IMR-90 (cell line): ENCODE measurements around the gene SLC17A9. TPM values are rescaled to one million over a fixed set of nuclear protein-coding genes. Genes with fewer than 3 reads are reported as not detected.

Experiments
- ATAC-seq: fragments of 200-7000 bp; cut with Tn5 transposase; 2 replicates; pipeline ENCODE4 v1.9.1; 2020; ENCODE audit warnings: low read depth, mild to moderate bottlenecking, moderate library complexity
- BruUV-seq: library from RNA; stranded (reverse); fragments of 400-500 nt; replicated peaks from 2 replicates; lab custom pipeline; 2021; lab: Mats Ljungman, UMichigan
- CTCF ChIA-PET: fragments of 300-600 bp; formaldehyde crosslinking; extraction: SDS; loops from one replicate; lab custom pipeline; 2021; ENCODE audit warnings: antibody characterized with exemption; lab: Yijun Ruan, JAX
- POLR2A ChIA-PET: fragments of 300-600 bp; sonication (Branson Sonifier 250); formaldehyde crosslinking; loops from one replicate; lab custom pipeline; 2022; ENCODE audit warnings: antibody characterized with exemption; ENCODE audit not compliant: unreplicated experiment; lab: Charles Lee
- DNase-seq: peaks from one replicate; pipeline ENCODE4 v3.0.0; 2013
- H2AFZ ChIP-seq: replicated peaks from 2 replicates; pipeline ENCODE3; 2013; ENCODE audit warnings: low read length, mild to moderate bottlenecking; ENCODE audit not compliant: poor library complexity
- H2AK5ac ChIP-seq: 2 replicates; pipeline ENCODE4 v1.6.1; 2013; ENCODE audit warnings: low read depth, low read length, inconsistent platforms
- H2AK9ac ChIP-seq: replicated peaks from 2 replicates; pipeline ENCODE3; 2013; ENCODE audit warnings: mild to moderate bottlenecking, low read depth, low read length, moderate library complexity; ENCODE audit not compliant: poor library complexity
- H2BK120ac ChIP-seq: 2 replicates; pipeline ENCODE4 v1.6.1; 2013; ENCODE audit warnings: low read depth, low read length, inconsistent platforms
- H2BK15ac ChIP-seq: 3 replicates; pipeline ENCODE4 v1.6.1; 2013; ENCODE audit warnings: low read depth, low read length, inconsistent platforms
- H2BK20ac ChIP-seq: 2 replicates; pipeline ENCODE4 v1.6.1; 2013; ENCODE audit warnings: low read depth, mild to moderate bottlenecking, inconsistent platforms, low read length, moderate library complexity
- H2BK5ac ChIP-seq: 2 replicates; pipeline ENCODE4 v1.6.1; 2013; ENCODE audit warnings: mild to moderate bottlenecking, low read depth, low read length, inconsistent platforms; ENCODE audit not compliant: poor library complexity, severe bottlenecking
- H3K14ac ChIP-seq: replicated peaks from 2 replicates; pipeline ENCODE4 v1.6.1; 2013; ENCODE audit warnings: low read depth, low read length, inconsistent platforms
- H3K18ac ChIP-seq: 2 replicates; pipeline ENCODE4 v1.6.1; 2013; ENCODE audit warnings: low read depth, low read length, control low read depth
- H3K23ac ChIP-seq: 2 replicates; pipeline ENCODE4 v1.6.1; 2013; ENCODE audit warnings: low read depth, low read length, inconsistent platforms
- H3K27ac ChIP-seq: 2 replicates; pipeline ENCODE4 v1.5.1; 2013; ENCODE audit warnings: mild to moderate bottlenecking, control low read depth, low read length; ENCODE audit not compliant: insufficient read depth
- H3K27me3 ChIP-seq: 2 replicates; pipeline ENCODE4 v1.6.1; 2013; ENCODE audit warnings: low read length; ENCODE audit not compliant: control insufficient read depth, insufficient read depth
- H3K36me3 ChIP-seq: 2 replicates; pipeline ENCODE4 v1.6.1; 2013; ENCODE audit warnings: low read length, mixed read lengths; ENCODE audit not compliant: control insufficient read depth, insufficient read depth
- H3K4ac ChIP-seq: 2 replicates; pipeline ENCODE4 v1.6.1; 2013; ENCODE audit warnings: low read depth, low read length, inconsistent platforms
- H3K4me1 ChIP-seq: 2 replicates; pipeline ENCODE4 v1.6.1; 2013; ENCODE audit warnings: low read length, mixed read lengths; ENCODE audit not compliant: control insufficient read depth, insufficient read depth
- H3K4me2 ChIP-seq: 2 replicates; pipeline ENCODE4 v1.6.1; 2013; ENCODE audit warnings: low read depth, mild to moderate bottlenecking, control low read depth, low read length, moderate library complexity
- H3K4me3 ChIP-seq: 2 replicates; pipeline ENCODE4 v1.5.1; 2013; ENCODE audit warnings: low read depth, mild to moderate bottlenecking, control low read depth, low read length, moderate library complexity; ENCODE audit not compliant: insufficient read depth
- H3K56ac ChIP-seq: 2 replicates; pipeline ENCODE4 v1.6.1; 2013; ENCODE audit warnings: low read length, inconsistent platforms; ENCODE audit not compliant: insufficient read depth; ENCODE audit errors: extremely low read depth
- H3K79me1 ChIP-seq, 2 experiments: 2 replicates each; pipeline ENCODE4 v1.6.1; 2013; ENCODE audit warnings: low read length in 2 of 2, inconsistent platforms in 1 of 2, low read depth in 1 of 2
- H3K9ac ChIP-seq: 2 replicates; pipeline ENCODE4 v1.6.1; 2013; ENCODE audit warnings: low read depth, low read length, control low read depth
- H3K9me1 ChIP-seq: 2 replicates; pipeline ENCODE4 v1.6.1; 2013; ENCODE audit warnings: low read length, inconsistent platforms; ENCODE audit not compliant: insufficient read depth
- H3K9me3 ChIP-seq: 2 replicates; pipeline ENCODE4 v1.6.1; 2013; ENCODE audit warnings: low read length; ENCODE audit not compliant: control insufficient read depth, insufficient read depth
- H4K20me1 ChIP-seq: 2 replicates; pipeline ENCODE4 v1.6.1; 2013; ENCODE audit warnings: low read length, inconsistent platforms; ENCODE audit not compliant: insufficient read depth
- H4K5ac ChIP-seq: 2 replicates; pipeline ENCODE4 v1.6.1; 2013; ENCODE audit warnings: mild to moderate bottlenecking, low read depth, low read length, control low read depth
- H4K8ac ChIP-seq, 2 experiments: 2 replicates each; pipeline ENCODE4 v1.6.1; 2013; ENCODE audit warnings: low read depth in 2 of 2, low read length in 2 of 2, control low read depth in 1 of 2, inconsistent platforms in 1 of 2
- H4K91ac ChIP-seq: 2 replicates; pipeline ENCODE4 v1.6.1; 2013; ENCODE audit warnings: low read depth, low read length, inconsistent platforms; ENCODE audit not compliant: insufficient read depth
- MXI1 ChIP-seq: IDR thresholded peaks from 2 replicates; pipeline ENCODE4 v1.6.1; 2012; ENCODE audit warnings: low read depth, mild to moderate bottlenecking, low read length, moderate library complexity, borderline replicate concordance
- WGBS, 2 experiments: methylation state at CpG; one replicate each; pipeline versions ENCODE4 v1.1.5 to v1.1.7; 2013; ENCODE audit warnings: missing lambda C conversion rate in 2 of 2; ENCODE audit not compliant: insufficient read length in 1 of 2; ENCODE audit errors: extremely low coverage in 2 of 2; 5-methylcytosine and 5-hydroxymethylcytosine counted together
- dilution Hi-C: fragments of 300-500 bp; cut with HindIII; formaldehyde crosslinking; loops from one replicate; pipeline ENCODE4 v1.14.3; 2018; ENCODE audit warnings: low sequenced_read_pairs; ENCODE audit not compliant: unreplicated experiment
- in situ Hi-C: fragments of 300-500 bp; cut with MboI; formaldehyde crosslinking; loops from 3 replicates; pipeline ENCODE4 v1.14.3; 2019; ENCODE audit warnings: low sequenced_read_pairs, inconsistent platforms, mixed read lengths
- intact Hi-C: fragments of 100-400 bp; cut with micrococcal nuclease; formaldehyde crosslinking; loops from 2 replicates; pipeline ENCODE4 v1.10.0; 2022
- polyA plus RNA-seq, 3 experiments: library from polyadenylated mRNA; depleted of rRNA; stranded (reverse); fragments of >200 nt; gene quantifications; 2 replicates each; pipeline ENCODE4 v1.2.3, GENCODE V29; 2012; ENCODE audit warnings: low replicate concordance in 1 of 3
- total RNA-seq: library from RNA; depleted of rRNA; stranded (reverse); fragments of >200 nt; gene quantifications from 2 replicates; pipeline ENCODE4 v1.2.3, GENCODE V29; 2012

SLC17A9 gene
- total and polyA plus RNA-seq, 2 of the 4 experiments (the other 2 are of a cell fraction): 2.2 to 14.4 TPM

GRCh38 chr20:62957136-62958117, 4.9 kb downstream of the SLC17A9 start:
- intact Hi-C loops: no loop called here
- H2AFZ ChIP-seq: peak overlapping the region; percentile 63
- dilution Hi-C loops: no loop called here
- no peak overlapping the region for H2BK5ac ChIP-seq
- 96% methylated on average over 22 of the region's 36 CpGs; no CpG with 5 or more reads in 1 of the 2 experiments for WGBS, 2 experiments
- no peaks in the 10 kb centered on the region; a peak in 1 of 4 replicates for H3K79me1 ChIP-seq
- H4K20me1 ChIP-seq: no peaks in the 10 kb centered on the region
- peaks cover 1% of the 10 kb centered on the region; the same call in 1 of the 2 replicates for H3K36me3 ChIP-seq
- no peak overlapping the region for H4K91ac ChIP-seq
- H2BK20ac ChIP-seq: no peak overlapping the region
- H3K27ac ChIP-seq: no peak overlapping the region
- peaks cover 4% of the 10 kb centered on the region; the same call in 1 of the 2 replicates for H3K9me1 ChIP-seq
- CTCF ChIA-PET: no interaction called here
- no peak for TF ChIP-seq MXI1
- H2BK120ac ChIP-seq: no peak overlapping the region
- H2AK5ac ChIP-seq: no peak overlapping the region
- no peaks in the 10 kb centered on the region; the same call in 1 of the 2 replicates for H3K27me3 ChIP-seq
- ATAC-seq (no peak), DNase-seq (no peak)
- POLR2A ChIA-PET: no interaction called here
- no peak overlapping the region for H3K14ac ChIP-seq
- no peak overlapping the region for H4K5ac ChIP-seq
- H3K4me3 ChIP-seq: no peak overlapping the region
- no peaks in the 10 kb centered on the region for H3K9me3 ChIP-seq
- H3K9ac ChIP-seq: no peak overlapping the region
- no peak overlapping the region for H3K56ac ChIP-seq
- H3K4me1 ChIP-seq: peaks cover 13% of the 10 kb centered on the region
- H2AK9ac ChIP-seq: no peak overlapping the region
- in situ Hi-C loops: no loop called here
- H3K18ac ChIP-seq: no peak overlapping the region
- no peak overlapping the region for H2BK15ac ChIP-seq
- no peak overlapping the region for H4K8ac ChIP-seq
- H3K4me2 ChIP-seq: no peak overlapping the region
- H3K23ac ChIP-seq: no peak overlapping the region
- H3K4ac ChIP-seq: no peak overlapping the region
- no TSS peak for BruUV-seq
